Activated naive CD8-positive, alpha-beta T cell treated with anti-CD3 and anti-CD28 coated beads, Interleukin-2, amount 10 ng/mL, durations not matched to agents 7 days and 5 days (primary cell): ENCODE data around the gene NACAD. TPM values are rescaled to one million over a fixed set of nuclear protein-coding genes. Genes with fewer than 3 reads are reported as not detected.
"Not testable (repeated sequence)": the region's sequence is repeated elsewhere in the genome, so short reads cannot be mapped to it uniquely, and the experiment has no call there.

Experiments
- ATAC-seq: fragments of 150-1000 bp; cut with Tn5 transposase; one replicate; pipeline ENCODE4 v1.10.0; 2021; ENCODE audit warnings: low read depth, moderate library complexity
- POLR2A ChIA-PET: fragments of 350-600 bp; sonication (Branson Sonifier 250); formaldehyde crosslinking; loops from one replicate; lab custom pipeline; 2021; ENCODE audit warnings: antibody characterized with exemption; lab: Charles Lee
- DNase-seq: peaks from one replicate; pipeline ENCODE4 v3.0.0; 2021
- H3K27ac Mint-ChIP-seq: one replicate; pipeline ENCODE4 v1.8.0; 2022; ENCODE audit warnings: mild to moderate bottlenecking, mixed read lengths
- H3K27me3 Mint-ChIP-seq: one replicate; pipeline ENCODE4 v1.8.0; 2022; ENCODE audit warnings: mild to moderate bottlenecking, moderate library complexity, mixed read lengths
- H3K36me3 Mint-ChIP-seq: one replicate; pipeline ENCODE4 v1.8.0; 2021; ENCODE audit warnings: mild to moderate bottlenecking, mixed read lengths
- H3K4me1 Mint-ChIP-seq: one replicate; pipeline ENCODE4 v1.8.0; 2021; ENCODE audit warnings: mixed read lengths
- H3K4me3 Mint-ChIP-seq: one replicate; pipeline ENCODE4 v1.8.0; 2022; ENCODE audit warnings: mild to moderate bottlenecking, moderate library complexity, mixed read lengths
- H3K9me3 Mint-ChIP-seq: one replicate; pipeline ENCODE4 v1.8.0; 2021; ENCODE audit warnings: mixed read lengths
- total RNA-seq, 2 experiments: library from RNA; stranded (reverse); gene quantifications; one replicate each; pipeline ENCODE4 v1.2.3, GENCODE V29; 2021

Gene NACAD
- total RNA-seq, 2 experiments from 2014 or later, result 0.08 to 0.11 TPM

- POLR2A ChIA-PET, result interaction anchor here (0.6 to 2.8 kb wide), 9 partner anchors 7 to 77 kb away, joined by 3 to 23 read pairs (median 5); partner anchors contain the start of gene TBRG4
- no peak for ATAC-seq
- Mint-ChIP-seq H3K9me3 (no peaks in the 10 kb centered on the region), H3K4me3 (peak overlapping the region; percentile 1), H3K4me1 (peaks cover 53% of the 10 kb centered on the region), H3K27me3 (no peaks in the 10 kb centered on the region), H3K27ac (no peak overlapping the region), H3K36me3 (peaks cover 44% of the 10 kb centered on the region)
- no peak for DNase-seq
Measured at GRCh38 chr7:45035371-45035770, 53.4 kb downstream of the NACAD start.

DNA sequence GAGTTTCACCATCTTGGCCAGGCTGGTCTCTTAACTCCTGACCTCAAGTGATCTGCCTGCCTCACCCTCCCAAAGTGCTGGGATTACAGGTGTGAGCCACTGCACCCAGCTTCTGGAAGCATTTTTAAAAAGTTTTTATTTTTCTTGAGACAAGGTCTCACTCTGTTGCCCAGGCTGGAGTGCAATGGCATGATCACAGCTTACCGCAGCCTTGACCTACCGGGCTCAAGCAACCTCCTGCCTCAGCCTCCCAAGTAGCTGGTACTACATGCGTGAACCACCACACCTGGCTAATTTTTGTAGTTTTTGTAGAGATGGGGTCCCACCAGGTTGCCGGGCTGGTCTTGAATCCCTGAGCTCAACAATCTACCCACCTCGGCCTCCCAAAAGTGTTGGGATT, 54.1 kb downstream of the NACAD start:
- H3K4me3 Mint-ChIP-seq, H3K9me3 Mint-ChIP-seq, DNase-seq, ATAC-seq, H3K27me3 Mint-ChIP-seq: not testable (repeated sequence)
- POLR2A ChIA-PET, result interaction anchor here (0.7 to 2.6 kb wide), 5 partner anchors 14 to 62 kb away, joined by 3 to 17 read pairs (median 3); partner anchors contain the start of gene MYO1G
- peak overlapping the region; percentile 35 for H3K27ac Mint-ChIP-seq
- peaks cover 48% of the 10 kb centered on the region for H3K36me3 Mint-ChIP-seq
- peaks cover 59% of the 10 kb centered on the region for H3K4me1 Mint-ChIP-seq

DNA sequence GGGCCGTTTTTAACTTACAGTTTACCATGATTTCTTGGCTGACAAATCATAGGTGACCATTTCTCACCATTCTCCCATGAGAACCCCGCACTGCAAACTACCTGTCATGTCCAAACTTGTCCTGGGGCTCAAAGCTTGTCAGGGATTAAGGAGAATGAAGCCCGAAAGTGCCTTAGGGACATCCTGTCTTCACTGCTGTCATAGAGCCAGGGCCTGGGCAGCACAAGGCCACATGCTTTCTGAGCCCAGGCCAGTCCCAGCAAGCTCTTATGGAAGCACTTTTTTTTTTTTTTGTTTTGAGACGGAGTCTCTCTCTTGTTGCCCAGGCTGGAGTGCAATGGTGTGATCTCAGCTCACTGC, 54.9 kb downstream of the NACAD start:
- POLR2A ChIA-PET, result interaction anchor here (0.7 to 3.2 kb wide), 7 partner anchors 12 to 258 kb away, joined by 3 to 22 read pairs (median 5); partner anchors contain the start of genes CCM2 and MYO1G
- no peak for ATAC-seq
- Mint-ChIP-seq H3K27ac (peak overlapping the region; percentile 68), H3K4me1 (peaks cover 67% of the 10 kb centered on the region), H3K4me3 (peak overlapping the region; percentile 39), H3K9me3 (no peaks in the 10 kb centered on the region), H3K27me3 (no peaks in the 10 kb centered on the region), H3K36me3 (peaks cover 50% of the 10 kb centered on the region)
- no peak for DNase-seq

- ATAC-seq (peak; percentile 23), DNase-seq (no peak)
- Mint-ChIP-seq H3K9me3 (no peaks in the 10 kb centered on the region), H3K27ac (peak overlapping the region; percentile 75), H3K36me3 (peaks cover 50% of the 10 kb centered on the region), H3K4me1 (peaks cover 72% of the 10 kb centered on the region), H3K27me3 (no peaks in the 10 kb centered on the region), H3K4me3 (peak overlapping the region; percentile 65)
- POLR2A ChIA-PET, result interaction anchor here (0.6 to 3.2 kb wide), 10 partner anchors 11 to 258 kb away, joined by 3 to 22 read pairs (median 6); partner anchors contain the start of genes CCM2 and MYO1G
Measured at GRCh38 chr7:45033261-45033930, 55.4 kb downstream of the NACAD start.

DNA sequence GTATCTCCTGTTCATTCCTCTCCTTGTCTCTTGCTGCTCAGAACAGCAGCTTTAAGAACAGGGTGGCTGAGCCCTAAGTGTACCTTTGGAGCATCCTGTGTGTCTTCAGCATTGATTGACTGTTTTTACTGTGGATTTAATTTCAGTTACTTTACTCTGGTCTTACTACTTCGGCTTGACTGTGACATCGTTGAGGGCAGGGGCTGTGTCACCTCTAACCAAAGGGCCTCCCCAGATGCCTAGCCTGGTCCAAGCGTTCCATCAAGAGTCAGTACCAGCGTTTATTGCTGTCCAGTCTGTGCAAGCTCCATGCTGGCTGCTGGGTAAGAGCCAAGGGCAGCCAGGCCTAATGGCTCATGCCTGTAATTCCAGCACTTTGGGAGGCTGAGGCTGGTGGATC, 56.3 kb downstream of the NACAD start:
- peak overlapping the region; percentile 65 for H3K4me3 Mint-ChIP-seq
- no peaks in the 10 kb centered on the region for H3K9me3 Mint-ChIP-seq
- peaks cover 51% of the 10 kb centered on the region for H3K36me3 Mint-ChIP-seq

DNA sequence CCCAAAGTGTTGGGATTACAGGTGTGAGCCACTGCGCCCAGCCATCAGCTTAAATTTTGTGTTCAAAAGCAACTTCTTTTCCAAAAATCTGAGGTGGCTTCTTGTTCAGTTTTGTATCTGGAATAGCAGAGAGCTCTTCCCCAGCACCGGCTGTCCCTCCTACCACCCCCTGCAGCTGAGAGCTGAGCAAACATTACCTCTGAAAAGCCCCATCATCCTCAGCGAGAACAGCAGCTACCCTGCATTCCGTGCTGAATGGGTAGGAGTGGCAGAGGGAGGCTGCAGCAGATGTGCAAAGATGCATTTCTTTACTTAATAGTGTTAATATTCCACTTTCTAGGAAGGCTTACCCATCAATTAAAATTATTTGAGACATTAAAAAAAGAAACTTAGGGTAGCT, 56.9 kb downstream of the NACAD start:
- ATAC-seq (no peak), DNase-seq (no peak)
- H3K36me3 Mint-ChIP-seq, result peaks cover 50% of the 10 kb centered on the region
- POLR2A ChIA-PET, result interaction anchor here (0.9 to 3.2 kb wide), 3 partner anchors 10 to 32 kb away, joined by 4 to 22 read pairs (median 6); partner anchors contain the start of gene CCM2
- H3K9me3 Mint-ChIP-seq, result no peaks in the 10 kb centered on the region
- H3K4me1 Mint-ChIP-seq, result peaks cover 71% of the 10 kb centered on the region
- no peaks in the 10 kb centered on the region for H3K27me3 Mint-ChIP-seq
- H3K27ac Mint-ChIP-seq, result peak overlapping the region; percentile 75
- peak overlapping the region; percentile 65 for H3K4me3 Mint-ChIP-seq

More for the DNA sequence above, 56.3 kb downstream of the NACAD start:
- ATAC-seq (no peak), DNase-seq (no peak)
- Mint-ChIP-seq H3K4me1 (peaks cover 70% of the 10 kb centered on the region), H3K27me3 (no peaks in the 10 kb centered on the region), H3K27ac (peak overlapping the region; percentile 75)
- POLR2A ChIA-PET, result interaction anchor here (1.6 to 3.2 kb wide), 3 partner anchors 10 to 31 kb away, joined by 5 to 22 read pairs (median 6); no protein-coding TSS in a partner anchor

Other genes with a start within 250 kb of the NACAD start
- 100 to 1,000 TPM; 359 to 368 TPM for gene H2AZ2, start 240.9 kb downstream of the NACAD start, total RNA-seq
- gene PURB, start 203.4 kb downstream of the NACAD start, total RNA-seq, result 10 to 100 TPM; 34.8 to 35.6 TPM
- 100 to 1,000 TPM; 382 to 403 TPM for gene MYO1G, start 110.0 kb downstream of the NACAD start, total RNA-seq
- gene CCM2, start 88.8 kb downstream of the NACAD start, total RNA-seq, result 100 to 1,000 TPM; 126 to 132 TPM
- 100 to 1,000 TPM; 123 to 127 TPM for gene TBRG4, start 22.7 kb upstream of the NACAD start, total RNA-seq
- gene RAMP3, start 68.8 kb upstream of the NACAD start, total RNA-seq, result not detected